ENCODE results near the gene NFKBIB.

GRCh38 chr19:38956264-38956663 lies 56.5 kb downstream of the NFKBIB start:
- TF ChIP-seq, protein P1, sequence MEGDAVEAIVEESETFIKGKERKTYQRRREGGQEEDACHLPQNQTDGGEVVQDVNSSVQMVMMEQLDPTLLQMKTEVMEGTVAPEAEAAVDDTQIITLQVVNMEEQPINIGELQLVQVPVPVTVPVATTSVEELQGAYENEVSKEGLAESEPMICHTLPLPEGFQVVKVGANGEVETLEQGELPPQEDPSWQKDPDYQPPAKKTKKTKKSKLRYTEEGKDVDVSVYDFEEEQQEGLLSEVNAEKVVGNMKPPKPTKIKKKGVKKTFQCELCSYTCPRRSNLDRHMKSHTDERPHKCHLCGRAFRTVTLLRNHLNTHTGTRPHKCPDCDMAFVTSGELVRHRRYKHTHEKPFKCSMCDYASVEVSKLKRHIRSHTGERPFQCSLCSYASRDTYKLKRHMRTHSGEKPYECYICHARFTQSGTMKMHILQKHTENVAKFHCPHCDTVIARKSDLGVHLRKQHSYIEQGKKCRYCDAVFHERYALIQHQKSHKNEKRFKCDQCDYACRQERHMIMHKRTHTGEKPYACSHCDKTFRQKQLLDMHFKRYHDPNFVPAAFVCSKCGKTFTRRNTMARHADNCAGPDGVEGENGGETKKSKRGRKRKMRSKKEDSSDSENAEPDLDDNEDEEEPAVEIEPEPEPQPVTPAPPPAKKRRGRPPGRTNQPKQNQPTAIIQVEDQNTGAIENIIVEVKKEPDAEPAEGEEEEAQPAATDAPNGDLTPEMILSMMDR (IDR thresholded peaks at IDR 0.05; ENCODE audit: low read length), result no peak
- no peak for TF ChIP-seq EZH2 (optimal IDR thresholded peaks at IDR 0.05; ENCODE audit: low read depth, low read length)
